ENCODE data around the gene CDC42BPG.

- TF ChIP-seq EZH2phosphoT487 (IDR thresholded peaks at IDR 0.05; ENCODE audit: insufficient read depth, low read depth) (no peak), EZH2 (IDR thresholded peaks at IDR 0.05; ENCODE audit: insufficient read depth, poor library complexity, severe bottlenecking) (no peak)
Observed at GRCh38 chr11:64799256-64799622, 45.2 kb downstream of the CDC42BPG start.

All from GM23248 (cell line).